ENCODE data around the gene DALRD3.

- TF ChIP-seq CTCF (IDR thresholded peaks at IDR 0.05; ENCODE audit: low read depth, low read length) (no peak), POLR2A (IDR thresholded peaks at IDR 0.05; ENCODE audit: extremely low read depth, insufficient read length) (no peak)
These were observed 9.9 kb upstream of the DALRD3 start for GRCh38 chr3:49028298-49028672.

Data from NB4 (cell line).